ENCODE measurements around the gene AGAP3. TPM values are rescaled to one million over a fixed set of nuclear protein-coding genes. Genes with fewer than 3 reads are reported as not detected.

AGAP3 gene
- total and polyA plus RNA-seq, 12 donors: 40.2 to 93.4 (median 50.3) TPM

GRCh38 chr7:151175793-151176311 lies 89.6 kb downstream of the AGAP3 start:
- no peaks in the 10 kb centered on the region for H3K9me3 ChIP-seq
- intact Hi-C loops (cut with DNase I): loop anchor here in 2 of 10 donors (5.0 to 10.0 kb wide), 2 partner anchors 66 to 129 kb away; no protein-coding TSS in a partner anchor
- no peak for DNase-seq
- ATAC-seq: no peak
- H3K27ac ChIP-seq: no peak overlapping the region
- 72 to 83% methylated on average over 23 of the region's 23 CpGs for WGBS, 2 donors
- peaks cover 0 to 8% (median 0%) of the 10 kb centered on the region in 9 donors for H3K36me3 ChIP-seq
- H3K27me3 ChIP-seq: peaks cover 0 to 47% (median 28%) of the 10 kb centered on the region in 7 donors
- no peak overlapping the region for H3K4me3 ChIP-seq
- TF ChIP-seq CTCF (IDR thresholded peaks at IDR 0.05): no peak
- peaks cover 0 to 6% (median 0%) of the 10 kb centered on the region in 9 donors for H3K4me1 ChIP-seq

GRCh38 chr7:151176401-151176800 lies 90.1 kb downstream of the AGAP3 start:
- H3K4me3 ChIP-seq: no peak overlapping the region
- no peak for ATAC-seq
- DNase-seq: no peak
- intact Hi-C loops (cut with DNase I): loop anchor here in 2 of 10 donors (5.0 to 10.0 kb wide), 2 partner anchors 66 to 128 kb away; no protein-coding TSS in a partner anchor
- no peak overlapping the region for H3K27ac ChIP-seq
- H3K4me1 ChIP-seq: peaks cover 0 to 5% (median 0%) of the 10 kb centered on the region in 9 donors
- peaks cover 0 to 41% (median 28%) of the 10 kb centered on the region in 7 donors for H3K27me3 ChIP-seq
- H3K9me3 ChIP-seq: no peaks in the 10 kb centered on the region
- WGBS, 2 donors: 89 to 93% methylated on average over 9 of the region's 9 CpGs
- peaks cover 0 to 9% (median 0%) of the 10 kb centered on the region in 9 donors for H3K36me3 ChIP-seq
- TF ChIP-seq CTCF (IDR thresholded peaks at IDR 0.05): no peak

- no peaks in the 10 kb centered on the region for H3K9me3 ChIP-seq
- H3K4me3 ChIP-seq: no peak overlapping the region
- no peak for DNase-seq
- H3K36me3 ChIP-seq: peaks cover 0 to 9% (median 0%) of the 10 kb centered on the region in 9 donors
- H3K27ac ChIP-seq: no peak overlapping the region
- peaks cover 0 to 5% (median 0%) of the 10 kb centered on the region in 9 donors for H3K4me1 ChIP-seq
- intact Hi-C loops (cut with DNase I): loop anchor here in 2 of 10 donors (5.0 to 10.0 kb wide), 2 partner anchors 65 to 127 kb away; no protein-coding TSS in a partner anchor
- TF ChIP-seq CTCF (IDR thresholded peaks at IDR 0.05): no peak
- peaks cover 0 to 32% (median 28%) of the 10 kb centered on the region in 7 donors for H3K27me3 ChIP-seq
- WGBS, 2 donors: 84 to 92% methylated on average over 1 of the region's 1 CpG
- ATAC-seq: no peak
Measured at GRCh38 chr7:151177310-151177709, 91.0 kb downstream of the AGAP3 start.

- Histone ChIP-seq H3K4me3 (no peak overlapping the region), H3K9me3 (no peaks in the 10 kb centered on the region), H3K27me3 (peaks cover 0 to 28% (median 25%) of the 10 kb centered on the region in 7 donors), H3K4me1 (peaks cover 0 to 5% (median 0%) of the 10 kb centered on the region in 9 donors), H3K36me3 (peaks cover 0 to 9% (median 0%) of the 10 kb centered on the region in 9 donors), H3K27ac (no peak overlapping the region)
- TF ChIP-seq CTCF (IDR thresholded peaks at IDR 0.05): no peak
- DNase-seq (no peak), ATAC-seq (no peak)
- intact Hi-C loops (cut with DNase I): loop anchor here in 2 of 10 donors (5.0 to 10.0 kb wide), 2 partner anchors 64 to 127 kb away; no protein-coding TSS in a partner anchor
- 90 to 93% methylated on average over 9 of the region's 9 CpGs for WGBS, 2 donors
Measured at GRCh38 chr7:151178236-151178635, 92.0 kb downstream of the AGAP3 start.

All from heart right ventricle (tissue), 16 donors.